Measurements from ENCODE around the gene ACSL3.
"Not testable (repeated sequence)": the region's sequence is repeated elsewhere in the genome, so short reads cannot be mapped to it uniquely, and the experiment has no call there.

The ACSL3 gene

GRCh38 chr2:222851956-222852617, 8.7 kb upstream of the ACSL3 start:
- DNase-seq (ENCODE audit: low read depth, low spot score), result no peak

- no peak for DNase-seq (ENCODE audit: low read depth, low spot score)
These were observed 5.8 kb upstream of the ACSL3 start for GRCh38 chr2:222854773-222855700.

- DNase-seq (ENCODE audit: low read depth, low spot score), result peak; percentile 40
These were observed 837 bp upstream of the ACSL3 start for GRCh38 chr2:222859786-222860612.

GRCh38 chr2:222861411-222862105, 722 bp downstream of the ACSL3 start:
- no peak for DNase-seq (ENCODE audit: low read depth, low spot score)

GRCh38 chr2:222862106-222862908, 1.5 kb downstream of the ACSL3 start:
- no peak for DNase-seq (ENCODE audit: low read depth, low spot score)

- DNase-seq (ENCODE audit: low read depth, low spot score), result no peak
These were observed 2.2 kb downstream of the ACSL3 start for GRCh38 chr2:222862909-222863544.

- DNase-seq (ENCODE audit: low read depth, low spot score), result peak; percentile 49
These were observed 3.5 kb downstream of the ACSL3 start for GRCh38 chr2:222864296-222864695.

- DNase-seq (ENCODE audit: low read depth, low spot score), result no peak
These were observed 4.5 kb downstream of the ACSL3 start for GRCh38 chr2:222865301-222865700.

- DNase-seq (ENCODE audit: low read depth, low spot score), result no peak
These were observed 5.6 kb downstream of the ACSL3 start for GRCh38 chr2:222866358-222866960.

GRCh38 chr2:222868560-222869251, 7.9 kb downstream of the ACSL3 start:
- DNase-seq (ENCODE audit: low read depth, low spot score), result not testable (repeated sequence)

GRCh38 chr2:222869252-222869560, 8.4 kb downstream of the ACSL3 start:
- no peak for DNase-seq (ENCODE audit: low read depth, low spot score)

- no peak for DNase-seq (ENCODE audit: low read depth, low spot score)
These were observed 10.5 kb downstream of the ACSL3 start for GRCh38 chr2:222871291-222871690.

GRCh38 chr2:222872551-222872950, 11.7 kb downstream of the ACSL3 start:
- DNase-seq (ENCODE audit: low read depth, low spot score), result no peak

GRCh38 chr2:222875482-222875881, 14.6 kb downstream of the ACSL3 start:
- no peak for DNase-seq (ENCODE audit: low read depth, low spot score)

- DNase-seq (ENCODE audit: low read depth, low spot score), result no peak
These were observed 16.1 kb downstream of the ACSL3 start for GRCh38 chr2:222876947-222877346.

GRCh38 chr2:222877556-222878300, 16.9 kb downstream of the ACSL3 start:
- DNase-seq (ENCODE audit: low read depth, low spot score), result no peak

GRCh38 chr2:222878301-222878876, 17.6 kb downstream of the ACSL3 start:
- DNase-seq (ENCODE audit: low read depth, low spot score), result no peak

Measured in smooth muscle cell of the brain vasculature (primary cell).